ENCODE measurements around the gene ARHGEF28. TPM values are rescaled to one million over a fixed set of nuclear protein-coding genes. Genes with fewer than 3 reads are reported as not detected.

Gene ARHGEF28
- total and polyA plus RNA-seq, 2 of the 13 experiments (the other 11 are each of a cell fraction or from before 2014, with no cell fraction given): 17.4 to 34.1 TPM

DNA sequence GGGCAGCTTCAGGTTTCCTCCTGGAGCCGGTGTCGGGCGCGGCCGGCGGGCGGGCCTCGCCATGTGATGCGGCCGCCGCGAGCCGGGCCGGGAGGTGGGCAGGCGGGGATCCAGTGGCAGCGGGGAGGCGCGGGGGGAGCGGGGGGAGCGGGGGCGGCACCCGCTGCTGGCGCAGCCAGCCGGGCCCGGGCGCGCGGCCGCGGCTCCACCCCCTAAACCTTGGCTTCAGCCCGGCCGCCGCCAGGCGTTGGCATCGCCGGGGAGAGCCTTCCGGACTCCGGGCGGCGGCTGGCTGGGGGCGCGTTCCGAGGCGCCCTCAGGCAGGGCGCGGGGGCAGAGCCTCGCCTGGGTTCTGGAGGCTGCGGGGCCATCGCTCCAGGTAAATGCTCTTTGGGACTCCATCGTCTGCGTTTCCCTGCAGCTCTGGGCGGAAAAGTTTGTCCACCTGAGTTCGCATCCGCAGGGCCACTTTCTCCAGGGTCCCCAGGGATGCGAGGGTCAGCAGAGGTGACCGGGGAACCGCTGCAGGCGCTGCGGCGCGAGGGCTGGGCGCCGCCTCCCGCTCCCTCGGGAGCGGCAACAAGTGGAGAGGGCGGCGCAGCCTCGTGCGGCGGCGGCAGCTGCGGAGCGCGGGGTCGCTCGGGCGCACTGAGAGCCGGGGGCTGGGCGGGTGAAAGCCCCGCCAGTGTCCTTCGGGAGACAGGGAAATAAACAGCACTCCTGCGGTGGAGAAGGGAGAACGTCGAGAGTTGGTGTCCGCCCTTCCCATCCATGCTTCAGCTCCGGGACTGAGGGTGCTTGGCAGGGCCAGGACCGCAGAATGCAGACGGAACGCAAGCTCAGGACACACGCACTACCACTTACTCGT is at the start of gene ARHGEF28 (continued):
- TF ChIP-seq, protein P1, sequence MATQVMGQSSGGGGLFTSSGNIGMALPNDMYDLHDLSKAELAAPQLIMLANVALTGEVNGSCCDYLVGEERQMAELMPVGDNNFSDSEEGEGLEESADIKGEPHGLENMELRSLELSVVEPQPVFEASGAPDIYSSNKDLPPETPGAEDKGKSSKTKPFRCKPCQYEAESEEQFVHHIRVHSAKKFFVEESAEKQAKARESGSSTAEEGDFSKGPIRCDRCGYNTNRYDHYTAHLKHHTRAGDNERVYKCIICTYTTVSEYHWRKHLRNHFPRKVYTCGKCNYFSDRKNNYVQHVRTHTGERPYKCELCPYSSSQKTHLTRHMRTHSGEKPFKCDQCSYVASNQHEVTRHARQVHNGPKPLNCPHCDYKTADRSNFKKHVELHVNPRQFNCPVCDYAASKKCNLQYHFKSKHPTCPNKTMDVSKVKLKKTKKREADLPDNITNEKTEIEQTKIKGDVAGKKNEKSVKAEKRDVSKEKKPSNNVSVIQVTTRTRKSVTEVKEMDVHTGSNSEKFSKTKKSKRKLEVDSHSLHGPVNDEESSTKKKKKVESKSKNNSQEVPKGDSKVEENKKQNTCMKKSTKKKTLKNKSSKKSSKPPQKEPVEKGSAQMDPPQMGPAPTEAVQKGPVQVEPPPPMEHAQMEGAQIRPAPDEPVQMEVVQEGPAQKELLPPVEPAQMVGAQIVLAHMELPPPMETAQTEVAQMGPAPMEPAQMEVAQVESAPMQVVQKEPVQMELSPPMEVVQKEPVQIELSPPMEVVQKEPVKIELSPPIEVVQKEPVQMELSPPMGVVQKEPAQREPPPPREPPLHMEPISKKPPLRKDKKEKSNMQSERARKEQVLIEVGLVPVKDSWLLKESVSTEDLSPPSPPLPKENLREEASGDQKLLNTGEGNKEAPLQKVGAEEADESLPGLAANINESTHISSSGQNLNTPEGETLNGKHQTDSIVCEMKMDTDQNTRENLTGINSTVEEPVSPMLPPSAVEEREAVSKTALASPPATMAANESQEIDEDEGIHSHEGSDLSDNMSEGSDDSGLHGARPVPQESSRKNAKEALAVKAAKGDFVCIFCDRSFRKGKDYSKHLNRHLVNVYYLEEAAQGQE (IDR thresholded peaks at IDR 0.05; ENCODE audit: borderline replicate concordance in 1 of 2, low read depth in 1 of 2, low read length in 2 of 2): 0 out of 4 replicates have a peak, but pooled peaks of 1 of the 2 experiments have one; percentile 8
- TF ChIP-seq SOX6 (IDR thresholded peaks at IDR 0.05): no peak
- no peak; the same call in 1 of the 2 replicates for TF ChIP-seq SOX6 (CRISPR knock-in tag; IDR thresholded peaks at IDR 0.05)
- TF ChIP-seq ZNF672 (CRISPR knock-in tag; IDR thresholded peaks at IDR 0.05): no peak
- TF ChIP-seq ESRRA (CRISPR knock-in tag; IDR thresholded peaks at IDR 0.05; ENCODE audit: low read depth): no peak; the same call in 1 of the 2 replicates
- TF ChIP-seq NFE2L2 (IDR thresholded peaks at IDR 0.05; ENCODE audit: low read length): no peak
- TF ChIP-seq KLF16 (CRISPR knock-in tag; IDR thresholded peaks at IDR 0.05): peak in 1 of 2 experiments; percentile 45; a peak in 1 of 4 replicates
- TF ChIP-seq ZFP36L1 (CRISPR knock-in tag; IDR thresholded peaks at IDR 0.05): 0 out of 2 replicates have a peak, but pooled peaks have one; percentile 34
- TF ChIP-seq, protein P2, sequence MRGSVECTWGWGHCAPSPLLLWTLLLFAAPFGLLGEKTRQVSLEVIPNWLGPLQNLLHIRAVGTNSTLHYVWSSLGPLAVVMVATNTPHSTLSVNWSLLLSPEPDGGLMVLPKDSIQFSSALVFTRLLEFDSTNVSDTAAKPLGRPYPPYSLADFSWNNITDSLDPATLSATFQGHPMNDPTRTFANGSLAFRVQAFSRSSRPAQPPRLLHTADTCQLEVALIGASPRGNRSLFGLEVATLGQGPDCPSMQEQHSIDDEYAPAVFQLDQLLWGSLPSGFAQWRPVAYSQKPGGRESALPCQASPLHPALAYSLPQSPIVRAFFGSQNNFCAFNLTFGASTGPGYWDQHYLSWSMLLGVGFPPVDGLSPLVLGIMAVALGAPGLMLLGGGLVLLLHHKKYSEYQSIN (CRISPR knock-in tag; IDR thresholded peaks at IDR 0.05; ENCODE audit: borderline replicate concordance): no peak
- no peak for TF ChIP-seq MEIS2 (CRISPR knock-in tag; IDR thresholded peaks at IDR 0.05)
- TF ChIP-seq KLF12 (CRISPR knock-in tag; IDR thresholded peaks at IDR 0.05; ENCODE audit: borderline replicate concordance): no peak
- TF ChIP-seq ZNF180 (CRISPR knock-in tag; IDR thresholded peaks at IDR 0.05; ENCODE audit: borderline replicate concordance, low read depth): no peak
- TF ChIP-seq YY1 (IDR thresholded peaks at IDR 0.05; ENCODE audit: insufficient read depth, insufficient replicate concordance, low read depth, low read length): peak; percentile 35
- TF ChIP-seq ZNF124 (CRISPR knock-in tag; IDR thresholded peaks at IDR 0.05): 0 out of 2 replicates have a peak, but pooled peaks have one; percentile 12
- no peak for TF ChIP-seq MED13 (CRISPR knock-in tag; IDR thresholded peaks at IDR 0.05)
- no peak for TF ChIP-seq PCBP2 (optimal IDR thresholded peaks at IDR 0.05; ENCODE audit: low read depth, low read length, poor library complexity, severe bottlenecking)
- TF ChIP-seq, protein P3, sequence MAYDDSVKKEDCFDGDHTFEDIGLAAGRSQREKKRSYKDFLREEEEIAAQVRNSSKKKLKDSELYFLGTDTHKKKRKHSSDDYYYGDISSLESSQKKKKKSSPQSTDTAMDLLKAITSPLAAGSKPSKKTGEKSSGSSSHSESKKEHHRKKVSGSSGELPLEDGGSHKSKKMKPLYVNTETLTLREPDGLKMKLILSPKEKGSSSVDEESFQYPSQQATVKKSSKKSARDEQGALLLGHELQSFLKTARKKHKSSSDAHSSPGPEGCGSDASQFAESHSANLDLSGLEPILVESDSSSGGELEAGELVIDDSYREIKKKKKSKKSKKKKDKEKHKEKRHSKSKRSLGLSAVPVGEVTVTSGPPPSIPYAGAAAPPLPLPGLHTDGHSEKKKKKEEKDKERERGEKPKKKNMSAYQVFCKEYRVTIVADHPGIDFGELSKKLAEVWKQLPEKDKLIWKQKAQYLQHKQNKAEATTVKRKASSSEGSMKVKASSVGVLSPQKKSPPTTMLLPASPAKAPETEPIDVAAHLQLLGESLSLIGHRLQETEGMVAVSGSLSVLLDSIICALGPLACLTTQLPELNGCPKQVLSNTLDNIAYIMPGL (CRISPR knock-in tag; IDR thresholded peaks at IDR 0.05; ENCODE audit: borderline replicate concordance in 1 of 2, low read depth in 1 of 2): peak; percentile 27 to 35; a peak in 1 of 4 replicates
- TF ChIP-seq ETV5 (CRISPR knock-in tag; IDR thresholded peaks at IDR 0.05; ENCODE audit: borderline replicate concordance): peak; percentile 53; the same call in 1 of the 2 replicates
